ENCODE data around the gene MILR1.
"Not testable (repeated sequence)": the region's sequence is repeated elsewhere in the genome, so short reads cannot be mapped to it uniquely, and the experiment has no call there.

Gene MILR1

DNA sequence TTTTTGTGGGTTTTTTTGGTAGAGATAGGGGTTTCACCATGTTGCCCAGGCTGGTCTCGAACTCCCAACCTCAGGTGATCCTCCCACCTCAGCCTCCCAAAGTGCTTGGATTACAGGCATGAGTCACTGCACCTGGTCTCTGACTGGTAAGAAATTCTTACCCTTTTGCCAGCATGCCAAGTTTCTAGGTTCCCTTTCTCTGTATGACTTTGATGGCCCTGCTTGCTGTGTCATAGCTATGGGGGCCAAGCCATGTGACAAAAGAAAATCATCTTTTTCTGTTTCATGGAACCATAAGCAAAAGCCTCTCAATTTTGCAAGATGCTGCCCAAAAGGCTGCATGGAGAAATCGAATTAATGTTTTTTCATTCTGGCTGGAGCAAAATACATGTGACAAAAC, 18.9 kb upstream of the MILR1 start:
- DNase-seq = peak; percentile 48 to 52 (median 49)

DNA sequence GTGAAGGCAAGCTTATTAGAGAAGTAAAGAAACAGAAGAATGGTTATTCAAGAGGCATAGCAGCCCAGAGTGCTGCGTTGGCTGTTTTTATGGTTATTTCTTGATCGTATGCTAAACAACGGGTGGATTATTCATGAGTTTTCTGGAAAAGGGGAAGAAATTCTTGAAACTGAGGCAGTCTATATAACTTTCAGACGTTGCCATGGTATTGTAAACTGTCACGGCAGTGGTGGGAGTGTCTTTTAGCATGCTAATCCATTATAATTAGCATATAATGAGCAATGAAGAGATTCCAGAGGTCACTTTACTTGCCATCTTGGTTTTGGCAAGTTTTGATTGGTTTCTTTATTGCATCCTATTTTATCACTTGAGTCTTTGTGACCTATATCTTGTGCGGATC, 17.4 kb upstream of the MILR1 start:
- DNase-seq = no peak

DNA sequence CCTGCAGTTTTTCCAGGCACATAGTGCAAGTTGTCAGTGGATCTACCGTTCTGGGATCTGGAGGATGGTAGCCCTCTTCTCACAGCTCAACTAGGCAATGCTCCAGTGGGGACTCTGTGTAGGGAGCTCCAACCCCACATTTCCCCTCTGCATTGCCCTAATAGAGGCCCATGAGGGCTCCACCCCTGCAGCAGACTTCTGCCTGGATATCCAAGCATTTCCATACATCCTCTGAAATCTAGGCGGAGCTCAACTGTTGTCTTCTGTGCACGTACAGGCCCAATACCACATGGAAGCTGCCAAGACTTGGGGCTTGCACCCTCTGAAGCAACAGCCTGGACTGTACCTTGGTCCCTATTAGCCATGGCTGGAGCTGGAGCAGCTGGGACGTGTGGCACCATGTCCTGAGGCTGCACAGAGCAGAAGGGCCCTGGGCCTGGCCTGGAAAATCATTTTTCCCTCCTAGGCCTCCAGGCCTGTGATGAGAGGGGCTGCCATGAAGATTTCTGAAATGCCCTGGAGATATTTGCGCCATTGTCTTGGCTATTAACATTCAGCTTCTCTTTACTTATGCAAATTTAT, 10.9 kb upstream of the MILR1 start:
- DNase-seq = no peak

DNA sequence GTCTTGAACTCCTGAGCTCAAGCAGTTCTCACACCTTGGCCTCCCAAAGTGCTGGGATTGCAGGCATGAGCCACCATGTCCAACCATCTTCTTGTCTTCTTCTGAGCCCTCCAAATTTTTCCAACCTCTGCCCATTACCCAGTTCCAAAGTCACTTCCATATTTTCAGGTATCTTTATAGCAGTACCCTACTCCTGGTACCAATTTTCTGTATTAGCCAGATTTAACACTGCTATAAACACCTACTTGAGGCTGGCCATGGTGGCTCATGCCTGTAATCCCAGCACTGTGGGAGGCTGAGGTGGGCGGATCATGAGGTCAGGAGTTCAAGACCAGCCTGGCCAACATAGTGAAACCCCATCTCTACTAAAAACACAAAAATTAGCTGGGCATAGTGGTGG, 9.4 kb upstream of the MILR1 start:
- not testable (repeated sequence) for DNase-seq

DNA sequence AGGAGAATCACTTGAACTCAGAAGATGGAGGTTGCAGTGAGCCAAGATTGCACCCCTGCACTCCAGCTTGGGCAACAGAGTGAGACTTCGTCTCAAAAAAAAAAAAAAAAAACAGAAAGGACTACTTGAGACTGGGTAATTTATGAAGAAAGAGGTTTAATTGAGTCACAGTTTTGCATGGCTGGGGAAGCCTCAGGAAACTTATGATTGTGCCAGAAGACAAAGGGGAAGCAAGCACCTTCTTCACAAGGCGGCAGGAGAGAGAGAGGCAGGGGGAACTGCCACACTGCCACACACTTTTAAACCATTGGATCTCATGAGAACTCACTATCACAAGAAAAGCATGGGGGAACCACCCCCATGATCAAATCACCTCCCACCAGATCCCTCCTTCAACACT, 9.0 kb upstream of the MILR1 start:
- DNase-seq = no peak

- DNase-seq = peak; percentile 90 to 97 (median 94)
Measured at GRCh38 chr17:64441772-64442540, 7.0 kb upstream of the MILR1 start.

GRCh38 chr17:64442541-64442971, 6.4 kb upstream of the MILR1 start:
- DNase-seq = peak in 2 of 3 donors; percentile 86 to 87

DNA sequence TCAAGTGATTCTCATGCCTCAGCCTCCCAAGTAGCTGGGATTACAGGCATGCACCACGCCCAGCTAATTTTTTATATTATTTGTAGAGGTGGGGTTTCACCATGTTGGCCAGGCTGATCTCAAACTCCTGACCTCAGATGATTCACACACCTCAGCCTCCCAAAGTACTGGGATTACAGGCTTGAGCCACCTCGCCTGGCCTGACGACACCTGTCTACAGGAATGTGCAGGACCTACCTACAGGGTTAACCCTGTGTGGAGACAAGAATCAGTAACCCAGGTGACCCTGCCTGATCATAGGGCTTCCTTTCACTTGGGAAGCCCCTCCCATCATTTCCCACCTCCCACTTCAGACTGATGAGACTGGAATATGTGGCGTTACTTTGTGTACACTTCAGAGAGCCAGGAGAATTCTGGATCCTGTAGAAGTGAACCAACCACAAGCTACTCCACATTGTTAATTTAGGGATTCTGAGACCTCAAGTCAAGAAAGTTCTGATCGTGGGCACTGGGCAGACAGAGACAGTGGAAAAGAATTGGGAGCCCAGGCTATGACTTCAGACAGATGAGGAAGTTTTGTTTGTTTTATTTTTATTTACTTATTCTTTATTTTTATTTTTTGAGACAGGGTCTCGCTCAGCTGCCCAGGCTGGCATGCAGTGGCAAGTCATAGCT, 5.7 kb upstream of the MILR1 start:
- no peak for DNase-seq

GRCh38 chr17:64447526-64447925, 1.4 kb upstream of the MILR1 start:
- DNase-seq = no peak

GRCh38 chr17:64449545-64449944, 630 bp downstream of the MILR1 start:
- DNase-seq = peak in 2 of 3 donors; percentile 37 to 50

GRCh38 chr17:64455993-64456885, 7.3 kb downstream of the MILR1 start:
- DNase-seq = peak; percentile 44 to 86 (median 84)

- DNase-seq = no peak
Measured at GRCh38 chr17:64457156-64457555, 8.2 kb downstream of the MILR1 start.

GRCh38 chr17:64458756-64459155, 9.8 kb downstream of the MILR1 start:
- no peak for DNase-seq

DNA sequence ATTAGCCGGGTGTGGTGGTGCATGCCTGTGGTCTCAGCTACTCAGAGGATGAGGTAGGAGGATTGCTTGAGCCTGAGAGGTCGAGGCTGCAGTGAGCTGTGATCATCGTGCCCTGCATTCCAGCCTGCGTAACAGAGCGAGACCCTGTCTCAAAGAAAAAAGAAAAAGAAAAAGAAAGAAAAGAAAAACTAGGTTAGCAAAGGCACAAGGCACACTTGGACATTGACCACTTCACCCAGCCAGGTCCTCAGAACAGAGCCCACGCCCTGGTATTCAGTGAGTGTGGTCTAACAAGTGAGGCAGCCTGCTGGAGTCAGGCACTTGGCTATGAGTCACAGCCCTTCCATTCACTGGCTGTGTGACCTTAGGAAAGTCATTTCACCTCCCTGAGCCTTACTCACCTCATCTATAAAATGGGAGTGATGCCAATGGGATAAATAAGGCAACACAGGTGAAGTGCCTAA, 10.4 kb downstream of the MILR1 start:
- peak in 1 of 3 donors; percentile 6 for DNase-seq

GRCh38 chr17:64459818-64460217, 10.9 kb downstream of the MILR1 start:
- not testable (repeated sequence) for DNase-seq

GRCh38 chr17:64460955-64461354, 12.0 kb downstream of the MILR1 start:
- no peak for DNase-seq

GRCh38 chr17:64461788-64462187, 12.9 kb downstream of the MILR1 start:
- peak in 1 of 3 donors; percentile 17 for DNase-seq

GRCh38 chr17:64466019-64466735, 17.3 kb downstream of the MILR1 start:
- DNase-seq = no peak

GRCh38 chr17:64466834-64467233, 17.9 kb downstream of the MILR1 start:
- DNase-seq = not testable (repeated sequence)

GRCh38 chr17:64470625-64471024, 21.7 kb downstream of the MILR1 start:
- DNase-seq = no peak

- DNase-seq = no peak
Measured at GRCh38 chr17:64471440-64471839, 22.5 kb downstream of the MILR1 start.

GRCh38 chr17:64472564-64472963, 23.6 kb downstream of the MILR1 start:
- DNase-seq = no peak
